Endodermal cell (in vitro differentiated cells): ENCODE results near the gene CD74. TPM values are rescaled to one million over a fixed set of nuclear protein-coding genes. Genes with fewer than 3 reads are reported as not detected.

Experiments
- DNase-seq: peaks from one replicate; pipeline ENCODE4 v3.0.0-alpha.2; 2017
- H3K27ac ChIP-seq: 2 replicates; pipeline ENCODE4 v1.5.1; 2013; ENCODE audit warnings: mild to moderate bottlenecking, low read depth, low read length, moderate library complexity
- H3K27me3 ChIP-seq: 2 replicates; pipeline ENCODE4 v1.6.1; 2013; ENCODE audit warnings: mild to moderate bottlenecking, low read length, moderate library complexity; ENCODE audit not compliant: insufficient read depth, control insufficient read depth, poor library complexity, severe bottlenecking
- H3K36me3 ChIP-seq: 2 replicates; pipeline ENCODE4 v1.7.0; 2013; ENCODE audit warnings: mild to moderate bottlenecking, low read length, moderate library complexity; ENCODE audit not compliant: control insufficient read depth, insufficient read depth
- H3K4me1 ChIP-seq: one replicate; pipeline ENCODE4 v1.7.0; 2013; ENCODE audit warnings: low read length; ENCODE audit not compliant: control insufficient read depth, insufficient read depth
- H3K4me3 ChIP-seq: 2 replicates; pipeline ENCODE4 v1.5.1; 2013; ENCODE audit warnings: mild to moderate bottlenecking, low read length, moderate library complexity
- H3K9ac ChIP-seq: 2 replicates; pipeline ENCODE4 v1.6.1; 2013; ENCODE audit warnings: mild to moderate bottlenecking, low read length, moderate library complexity; ENCODE audit not compliant: poor library complexity, severe bottlenecking; ENCODE audit errors: extremely low read depth
- H3K9me3 ChIP-seq: 2 replicates; pipeline ENCODE4 v1.6.1; 2013; ENCODE audit warnings: mild to moderate bottlenecking, low read length, moderate library complexity; ENCODE audit not compliant: control insufficient read depth
- H3K27ac Mint-ChIP-seq: 2 replicates; pipeline ENCODE4 v1.8.0; 2020; ENCODE audit warnings: mixed read lengths
- H3K27me3 Mint-ChIP-seq: 2 replicates; pipeline ENCODE4 v1.8.0; 2021; ENCODE audit warnings: mild to moderate bottlenecking, mixed read lengths; ENCODE audit not compliant: insufficient read depth
- H3K36me3 Mint-ChIP-seq: 2 replicates; pipeline ENCODE4 v1.8.0; 2020; ENCODE audit warnings: low read depth, mixed read lengths
- H3K4me1 Mint-ChIP-seq: 2 replicates; pipeline ENCODE4 v1.8.0; 2020; ENCODE audit warnings: mixed read lengths
- H3K4me3 Mint-ChIP-seq: 2 replicates; pipeline ENCODE4 v1.8.0; 2020; ENCODE audit warnings: mild to moderate bottlenecking, moderate library complexity, mixed read lengths
- H3K9me3 Mint-ChIP-seq: 2 replicates; pipeline ENCODE4 v1.8.0; 2020; ENCODE audit warnings: mild to moderate bottlenecking, mixed read lengths
- CTCF ChIP-seq: fragments of 200-600 bp; sonication (generic); conservative IDR thresholded peaks from 2 replicates; pipeline ENCODE4 v1.5.0; 2021; ENCODE audit warnings: antibody characterized with exemption, mild to moderate bottlenecking
- WGBS, 2 experiments: methylation state at CpG; one replicate each; pipeline versions ENCODE4 v1.1.5 to v1.1.7; 2013; ENCODE audit warnings: missing lambda C conversion rate in 2 of 2, mixed read lengths in 1 of 2; ENCODE audit not compliant: insufficient coverage in 1 of 2, insufficient read length in 1 of 2; 5-methylcytosine and 5-hydroxymethylcytosine counted together
- total RNA-seq, 2 donors: library from RNA; stranded (reverse); fragmentation: NEBNext Ultra II Directional in 1 of 2; extraction: Animal tissue kit (Norgen Biotek cat#: 25700) in 1 of 2; gene quantifications; 2 replicates in 1 of 2; 3 replicates in 1 of 2; pipeline ENCODE4 v1.2.1, GENCODE V29; 2021

CD74 gene
- total RNA-seq, 2 donors from 2014 or later = 12.4 to 20.0 TPM

- Mint-ChIP-seq H3K4me1 (no peaks in the 10 kb centered on the region), H3K9me3 (no peaks in the 10 kb centered on the region), H3K4me3 (no peak overlapping the region), H3K36me3 (peaks cover 66% of the 10 kb centered on the region), H3K27me3 (no peaks in the 10 kb centered on the region), H3K27ac (no peak overlapping the region)
- Histone ChIP-seq H3K27me3 (no peaks in the 10 kb centered on the region), H3K9ac (no peak overlapping the region), H3K4me3 (no peak overlapping the region), H3K4me1 (no peaks in the 10 kb centered on the region), H3K9me3 (no peaks in the 10 kb centered on the region), H3K27ac (no peak overlapping the region), H3K36me3 (peaks cover 91% of the 10 kb centered on the region)
- 97 to 98% methylated on average over 8 to 13 of the region's 13 CpGs for WGBS, 2 experiments
- DNase-seq = no peak
- no peak for TF ChIP-seq CTCF
Observed at GRCh38 chr5:150391064-150391834, 21.5 kb downstream of the CD74 start.

GRCh38 chr5:150389531-150390266 lies 23.0 kb downstream of the CD74 start:
- Histone ChIP-seq H3K9ac (no peak overlapping the region), H3K4me3 (no peak overlapping the region), H3K27ac (no peak overlapping the region), H3K4me1 (no peaks in the 10 kb centered on the region), H3K9me3 (no peaks in the 10 kb centered on the region), H3K27me3 (no peaks in the 10 kb centered on the region), H3K36me3 (peaks cover 89% of the 10 kb centered on the region)
- H3K4me3 Mint-ChIP-seq = no peak overlapping the region
- H3K27ac Mint-ChIP-seq = no peak overlapping the region
- H3K27me3 Mint-ChIP-seq = no peaks in the 10 kb centered on the region
- 87 to 91% methylated on average over 9 to 13 of the region's 13 CpGs for WGBS, 2 experiments
- H3K9me3 Mint-ChIP-seq = no peaks in the 10 kb centered on the region
- no peak for DNase-seq
- H3K4me1 Mint-ChIP-seq = no peaks in the 10 kb centered on the region
- H3K36me3 Mint-ChIP-seq = peaks cover 57% of the 10 kb centered on the region
- TF ChIP-seq CTCF = peak; percentile 33

GRCh38 chr5:150386024-150386855 lies 26.5 kb downstream of the CD74 start:
- no peaks in the 10 kb centered on the region for H3K4me1 ChIP-seq
- DNase-seq = no peak
- Mint-ChIP-seq H3K36me3 (peaks cover 53% of the 10 kb centered on the region), H3K27me3 (no peaks in the 10 kb centered on the region), H3K4me1 (no peaks in the 10 kb centered on the region), H3K4me3 (no peak overlapping the region), H3K27ac (no peak overlapping the region), H3K9me3 (no peaks in the 10 kb centered on the region)
- no peak overlapping the region for H3K27ac ChIP-seq
- 91 to 96% methylated on average over 7 to 15 of the region's 15 CpGs for WGBS, 2 experiments
- H3K9me3 ChIP-seq = no peaks in the 10 kb centered on the region
- H3K27me3 ChIP-seq = no peaks in the 10 kb centered on the region
- H3K9ac ChIP-seq = no peak overlapping the region
- H3K36me3 ChIP-seq = peaks cover 86% of the 10 kb centered on the region
- TF ChIP-seq CTCF = no peak
- no peak overlapping the region for H3K4me3 ChIP-seq
